ENCODE results near the gene DLGAP1.

The DLGAP1 gene

DNA sequence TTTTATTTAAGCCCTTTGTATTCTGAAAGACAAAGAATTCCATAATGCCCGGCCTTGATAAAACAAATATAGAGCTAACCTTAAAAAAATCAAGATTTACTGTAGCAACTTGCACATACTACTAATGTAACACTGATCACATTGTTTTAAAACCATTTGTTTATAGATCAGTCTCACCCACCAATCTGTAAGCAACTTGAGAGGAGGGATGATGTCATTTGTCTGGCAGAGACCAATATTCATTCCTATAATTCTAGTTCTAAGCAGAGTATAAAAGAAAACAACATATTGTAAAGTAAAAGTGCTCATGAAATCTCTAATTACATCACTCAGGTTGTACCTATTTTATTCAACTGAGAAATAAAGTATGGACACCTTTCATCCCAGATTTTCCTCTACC is 624.5 kb downstream of the DLGAP1 start:
- no peaks in the 10 kb centered on the region for H4K20me1 ChIP-seq (ENCODE audit: insufficient read depth, low read length)
- no peaks in the 10 kb centered on the region for H3K36me3 ChIP-seq (replicated peaks; ENCODE audit: low read depth, low read length)
- no peak overlapping the region for H3K9ac ChIP-seq (ENCODE audit: low read length)
- no peak overlapping the region for H3K27ac ChIP-seq (ENCODE audit: low read length)
- no peak overlapping the region for H3K4me2 ChIP-seq (ENCODE audit: low read length)
- H2AFZ ChIP-seq (ENCODE audit: low read depth, low read length), result no peak overlapping the region
- no peaks in the 10 kb centered on the region for H3K27me3 ChIP-seq (ENCODE audit: low read depth, low read length)
- no peak overlapping the region for H3K4me3 ChIP-seq (ENCODE audit: low read length)
- no peaks in the 10 kb centered on the region for H3K9me3 ChIP-seq (ENCODE audit: insufficient read depth, low read length)
- no peak for TF ChIP-seq EZH2phosphoT487 (IDR thresholded peaks at IDR 0.05; ENCODE audit: low read depth)
- TF ChIP-seq CTCF (IDR thresholded peaks at IDR 0.05; ENCODE audit: low read depth, low read length), result no peak
- H3K79me2 ChIP-seq (ENCODE audit: low read length), result no peaks in the 10 kb centered on the region
- H3K4me1 ChIP-seq (ENCODE audit: low read length), result no peaks in the 10 kb centered on the region

DNA sequence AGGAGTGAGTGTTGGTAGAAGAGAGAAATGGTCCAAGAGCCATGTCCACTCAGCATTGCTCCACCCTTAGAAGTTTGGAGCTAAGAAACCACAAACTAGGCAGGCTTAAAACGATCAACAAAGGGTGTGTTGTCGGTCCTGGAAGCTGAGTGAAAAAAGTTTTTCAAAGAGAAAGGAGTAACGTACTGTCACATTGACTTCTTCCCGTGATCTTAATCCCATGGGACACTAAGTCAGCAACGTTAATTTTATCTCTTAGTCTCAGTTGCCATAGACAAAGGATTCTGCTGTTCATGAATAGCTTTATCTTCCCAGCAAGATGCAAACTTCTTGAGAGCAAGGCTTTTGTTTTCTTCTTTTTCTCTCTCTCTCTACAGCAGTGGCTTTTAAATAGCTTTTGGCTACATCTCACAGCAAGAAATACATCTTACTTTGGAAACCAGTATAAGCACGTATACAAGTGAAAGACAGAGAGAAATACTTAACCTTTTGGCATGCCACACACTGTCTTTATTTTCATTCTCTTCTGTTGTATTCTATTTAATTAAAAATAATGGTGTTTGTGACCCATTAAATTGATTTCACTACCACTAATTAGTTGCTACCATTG is 627.8 kb downstream of the DLGAP1 start:
- Histone ChIP-seq H3K79me2 (ENCODE audit: low read length) (no peaks in the 10 kb centered on the region), H4K20me1 (ENCODE audit: insufficient read depth, low read length) (no peaks in the 10 kb centered on the region), H3K9me3 (ENCODE audit: insufficient read depth, low read length) (no peaks in the 10 kb centered on the region), H3K4me1 (ENCODE audit: low read length) (no peaks in the 10 kb centered on the region), H3K36me3 (replicated peaks; ENCODE audit: low read depth, low read length) (no peaks in the 10 kb centered on the region), H3K4me2 (ENCODE audit: low read length) (no peak overlapping the region), H2AFZ (ENCODE audit: low read depth, low read length) (no peak overlapping the region), H3K27me3 (ENCODE audit: low read depth, low read length) (peaks cover 3% of the 10 kb centered on the region; the same call in 1 of the 2 replicates), H3K4me3 (ENCODE audit: low read length) (no peak overlapping the region), H3K27ac (ENCODE audit: low read length) (no peak overlapping the region), H3K9ac (ENCODE audit: low read length) (no peak overlapping the region)
- TF ChIP-seq EZH2phosphoT487 (IDR thresholded peaks at IDR 0.05; ENCODE audit: low read depth), result no peak
- no peak for TF ChIP-seq CTCF (IDR thresholded peaks at IDR 0.05; ENCODE audit: low read depth, low read length)

GRCh38 chr18:3826021-3826420 is 629.1 kb downstream of the DLGAP1 start:
- TF ChIP-seq CTCF (IDR thresholded peaks at IDR 0.05; ENCODE audit: low read depth, low read length), result no peak
- TF ChIP-seq EZH2phosphoT487 (IDR thresholded peaks at IDR 0.05; ENCODE audit: low read depth), result no peak
- Histone ChIP-seq H3K36me3 (replicated peaks; ENCODE audit: low read depth, low read length) (no peaks in the 10 kb centered on the region), H3K79me2 (ENCODE audit: low read length) (no peaks in the 10 kb centered on the region), H3K9ac (ENCODE audit: low read length) (no peak overlapping the region), H3K27me3 (ENCODE audit: low read depth, low read length) (peaks cover 3% of the 10 kb centered on the region; the same call in 1 of the 2 replicates), H3K9me3 (ENCODE audit: insufficient read depth, low read length) (no peaks in the 10 kb centered on the region), H3K27ac (ENCODE audit: low read length) (no peak overlapping the region), H3K4me3 (ENCODE audit: low read length) (no peak overlapping the region), H2AFZ (ENCODE audit: low read depth, low read length) (no peak overlapping the region), H3K4me1 (ENCODE audit: low read length) (no peaks in the 10 kb centered on the region), H3K4me2 (ENCODE audit: low read length) (no peak overlapping the region), H4K20me1 (ENCODE audit: insufficient read depth, low read length) (no peaks in the 10 kb centered on the region)

GRCh38 chr18:3824101-3824500 is 631.0 kb downstream of the DLGAP1 start:
- no peaks in the 10 kb centered on the region for H3K79me2 ChIP-seq (ENCODE audit: low read length)
- no peaks in the 10 kb centered on the region for H3K9me3 ChIP-seq (ENCODE audit: insufficient read depth, low read length)
- H3K27me3 ChIP-seq (ENCODE audit: low read depth, low read length), result peaks cover 3% of the 10 kb centered on the region; the same call in 1 of the 2 replicates
- TF ChIP-seq EZH2phosphoT487 (IDR thresholded peaks at IDR 0.05; ENCODE audit: low read depth), result no peak
- no peak for TF ChIP-seq CTCF (IDR thresholded peaks at IDR 0.05; ENCODE audit: low read depth, low read length)
- no peaks in the 10 kb centered on the region for H4K20me1 ChIP-seq (ENCODE audit: insufficient read depth, low read length)
- H3K4me2 ChIP-seq (ENCODE audit: low read length), result no peak overlapping the region
- H2AFZ ChIP-seq (ENCODE audit: low read depth, low read length), result no peak overlapping the region
- no peaks in the 10 kb centered on the region for H3K36me3 ChIP-seq (replicated peaks; ENCODE audit: low read depth, low read length)
- no peaks in the 10 kb centered on the region for H3K4me1 ChIP-seq (ENCODE audit: low read length)
- no peak overlapping the region for H3K4me3 ChIP-seq (ENCODE audit: low read length)
- H3K27ac ChIP-seq (ENCODE audit: low read length), result no peak overlapping the region
- no peak overlapping the region for H3K9ac ChIP-seq (ENCODE audit: low read length)
